HAP-1 (cell line): Measurements from ENCODE around the gene TK2.

ENCODE experiments used
- DNase-seq, 2 experiments: peaks; one replicate each; pipeline ENCODE4 v3.0.0-alpha.2; 2016 to 2020; ENCODE audit warnings: low spot score in 2 of 2
- H3K27me3 ChIP-seq: fragments of 250-450 bp; sonication (Bioruptor Pico); 2 replicates; pipeline ENCODE4 v1.5.1; 2020; ENCODE audit warnings: low read depth, mild to moderate bottlenecking, moderate library complexity
- H3K36me3 ChIP-seq: fragments of 250-450 bp; sonication (Bioruptor Pico); replicated peaks from 2 replicates; pipeline ENCODE4 v1.5.1; 2020; ENCODE audit warnings: mild to moderate bottlenecking
- H3K4me1 ChIP-seq: fragments of 250-450 bp; sonication (Bioruptor Pico); 2 replicates; pipeline ENCODE4 v1.5.1; 2020; ENCODE audit warnings: mild to moderate bottlenecking
- H3K4me3 ChIP-seq: fragments of 250-450 bp; sonication (Bioruptor Pico); 2 replicates; pipeline ENCODE4 v1.5.1; 2020; ENCODE audit warnings: mild to moderate bottlenecking, moderate library complexity
- H3K9me3 ChIP-seq: fragments of 250-450 bp; sonication (Bioruptor Pico); 2 replicates; pipeline ENCODE4 v1.5.1; 2020; ENCODE audit warnings: mild to moderate bottlenecking, moderate library complexity
- in situ Hi-C: fragments of 300-500 bp; cut with MboI; formaldehyde crosslinking; loops from 3 replicates; pipeline ENCODE4 v1.14.3; 2020; ENCODE audit warnings: low sequenced_read_pairs, inconsistent platforms, mixed read lengths

TK2 gene

DNA sequence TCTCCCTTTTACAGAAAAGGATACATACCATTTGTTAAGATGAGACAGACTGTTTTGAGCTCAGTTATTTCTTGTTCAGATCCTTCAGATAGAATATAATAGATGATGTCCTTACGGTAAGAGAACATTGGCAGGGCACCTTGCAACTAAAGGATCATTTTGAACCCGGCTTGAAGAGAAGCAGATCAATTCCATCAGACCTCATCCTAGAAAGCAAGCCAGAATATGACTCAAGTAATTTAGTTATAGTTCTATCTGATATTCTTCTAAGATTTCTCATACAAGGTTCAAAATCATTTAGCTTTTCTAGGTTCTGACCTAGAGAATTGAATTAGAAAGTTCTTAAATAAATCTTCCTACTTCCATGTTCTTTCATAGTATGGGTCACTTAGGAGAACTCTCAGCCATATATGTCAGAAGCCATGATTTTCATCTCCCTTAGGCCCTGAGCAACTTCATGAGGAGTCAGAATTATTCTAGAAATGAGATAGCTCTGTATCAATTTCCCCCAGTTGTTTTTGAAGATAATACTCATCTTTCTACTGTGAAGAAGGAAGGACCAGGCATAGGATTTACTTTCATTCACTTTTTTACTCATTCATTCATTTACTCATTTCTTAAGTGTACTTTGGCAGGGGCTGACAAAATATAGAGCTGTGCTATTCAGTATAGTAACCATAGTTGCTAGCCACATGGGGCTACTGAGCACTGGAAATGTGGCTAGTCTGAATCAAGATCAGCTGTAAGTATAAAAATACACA is 13.8 kb upstream of the TK2 start:
- Histone ChIP-seq H3K4me1 (no peaks in the 10 kb centered on the region), H3K4me3 (no peak overlapping the region), H3K36me3 (peaks cover 11% of the 10 kb centered on the region), H3K9me3 (no peaks in the 10 kb centered on the region), H3K27me3 (no peaks in the 10 kb centered on the region)
- DNase-seq: no peak
- in situ Hi-C loops: no loop called here

DNA sequence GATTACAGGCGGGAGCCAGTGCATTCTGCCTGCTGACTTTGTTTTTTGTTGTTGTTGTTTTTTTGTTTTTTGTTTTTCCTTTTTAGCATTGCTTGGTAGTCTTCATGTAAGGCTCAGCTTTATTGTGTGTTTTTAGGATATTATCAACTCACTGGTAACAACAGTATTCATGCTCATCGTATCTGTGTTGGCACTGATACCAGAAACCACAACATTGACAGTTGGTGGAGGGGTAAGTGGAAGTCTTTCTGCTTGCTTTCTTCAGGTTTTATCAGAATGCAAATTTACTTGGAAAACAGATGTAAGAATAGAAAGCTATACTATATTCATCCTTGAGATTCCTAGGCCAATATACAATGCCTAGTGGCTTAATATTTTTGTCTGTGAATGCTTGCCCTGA is 13.1 kb upstream of the TK2 start:
- in situ Hi-C loops: no loop called here
- Histone ChIP-seq H3K4me3 (no peak overlapping the region), H3K36me3 (peaks cover 12% of the 10 kb centered on the region), H3K9me3 (no peaks in the 10 kb centered on the region), H3K27me3 (no peaks in the 10 kb centered on the region), H3K4me1 (no peaks in the 10 kb centered on the region)
- no peak for DNase-seq

DNA sequence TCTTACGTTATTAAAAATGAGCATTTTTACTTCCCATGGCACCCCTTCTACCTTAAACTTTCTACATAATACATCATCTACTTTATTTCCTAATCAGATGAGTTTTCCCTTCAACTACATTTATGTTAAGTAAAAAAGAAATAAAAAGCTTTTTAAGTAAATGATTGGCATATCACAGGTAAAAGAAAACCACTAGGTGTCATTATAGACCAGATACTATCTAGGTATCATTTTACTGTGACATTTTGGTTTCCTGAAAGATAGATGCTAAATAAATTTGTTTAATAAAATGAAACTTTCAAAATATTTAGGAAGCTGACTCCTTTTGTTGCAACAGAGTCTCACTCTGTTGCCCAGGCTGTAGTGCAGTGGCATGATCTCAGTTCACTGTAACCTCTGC is 12.5 kb upstream of the TK2 start:
- in situ Hi-C loops: no loop called here
- H3K36me3 ChIP-seq: peaks cover 17% of the 10 kb centered on the region
- no peaks in the 10 kb centered on the region for H3K4me1 ChIP-seq
- H3K27me3 ChIP-seq: no peaks in the 10 kb centered on the region
- H3K9me3 ChIP-seq: no peaks in the 10 kb centered on the region
- no peak overlapping the region for H3K4me3 ChIP-seq
- no peak for DNase-seq

DNA sequence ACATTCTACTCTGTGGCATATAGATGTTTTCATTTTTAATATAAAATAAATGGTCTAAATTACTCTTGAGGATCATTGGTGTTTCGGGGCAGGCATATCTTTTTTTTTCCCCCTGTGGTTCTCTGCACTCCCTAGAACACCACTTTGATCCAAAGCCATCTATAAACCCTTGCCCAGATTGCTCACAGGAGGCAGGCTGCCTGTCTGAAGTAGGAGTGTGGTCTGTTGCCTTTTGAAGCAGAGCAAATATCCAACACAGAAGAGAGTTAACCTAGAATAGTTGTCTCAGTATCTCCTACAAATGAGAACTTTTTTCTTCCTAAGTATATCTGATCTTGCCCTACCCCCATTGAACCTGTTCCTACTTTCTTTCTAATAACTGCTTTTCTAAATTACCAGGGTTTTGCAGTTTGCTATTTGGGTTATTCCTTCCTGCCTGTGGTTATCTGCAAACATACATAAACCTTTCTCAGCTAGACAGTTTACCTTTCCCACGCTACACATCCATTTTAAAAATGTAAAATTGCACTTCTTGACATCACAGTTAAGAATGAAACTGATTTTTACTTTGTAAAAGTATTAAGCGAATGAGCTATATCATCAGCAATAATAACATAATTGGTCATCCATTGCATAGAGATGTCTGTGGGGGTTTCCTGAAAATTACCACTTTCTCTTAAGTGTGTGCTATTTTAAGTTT is 11.6 kb upstream of the TK2 start:
- no peaks in the 10 kb centered on the region for H3K27me3 ChIP-seq
- no peaks in the 10 kb centered on the region for H3K9me3 ChIP-seq
- H3K36me3 ChIP-seq: peaks cover 19% of the 10 kb centered on the region
- no peaks in the 10 kb centered on the region for H3K4me1 ChIP-seq
- DNase-seq: no peak
- in situ Hi-C loops: no loop called here
- H3K4me3 ChIP-seq: no peak overlapping the region

DNA sequence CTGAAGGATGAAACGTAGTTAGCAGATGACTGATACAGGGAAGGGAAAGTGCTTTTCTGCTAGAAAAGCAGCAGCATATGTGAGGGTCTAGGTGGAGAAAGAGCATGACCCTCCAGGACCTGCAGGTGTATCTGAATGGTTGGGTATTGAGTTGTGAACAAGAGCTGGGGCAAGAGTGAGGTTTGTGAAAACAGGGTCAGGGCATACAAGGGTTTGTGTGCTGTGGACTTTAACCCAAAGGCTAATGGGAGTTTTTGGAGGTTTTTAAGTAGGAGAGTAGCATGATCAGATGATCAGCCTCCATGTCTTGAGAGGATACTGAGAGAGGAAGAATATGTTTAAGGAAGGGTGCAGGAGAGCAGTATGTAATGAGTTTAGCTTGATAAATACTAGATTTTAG is 10.2 kb upstream of the TK2 start:
- no peak overlapping the region for H3K4me3 ChIP-seq
- no peaks in the 10 kb centered on the region for H3K9me3 ChIP-seq
- H3K4me1 ChIP-seq: no peaks in the 10 kb centered on the region
- in situ Hi-C loops: no loop called here
- DNase-seq: no peak
- peaks cover 16% of the 10 kb centered on the region for H3K36me3 ChIP-seq
- no peaks in the 10 kb centered on the region for H3K27me3 ChIP-seq

DNA sequence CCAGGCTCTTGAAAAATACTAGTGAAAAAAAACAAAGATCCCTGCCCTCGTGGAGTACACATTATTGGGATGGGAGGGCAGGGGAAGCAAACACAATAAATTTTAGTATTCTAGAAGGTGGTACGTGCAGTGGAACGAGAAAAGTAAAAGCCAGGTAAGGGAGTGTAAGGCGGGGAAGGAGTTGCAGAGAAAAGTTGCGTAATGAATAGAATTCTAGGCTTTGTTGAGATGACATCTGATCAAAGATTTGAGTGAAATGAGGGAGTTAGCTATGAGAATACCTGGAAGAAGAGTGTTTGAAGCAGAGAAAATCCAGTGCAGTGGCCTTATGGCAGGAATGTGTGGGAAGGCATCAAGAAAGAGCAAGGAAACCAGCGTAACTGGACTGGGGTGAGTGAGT is 4.6 kb upstream of the TK2 start:
- Histone ChIP-seq H3K4me3 (no peak overlapping the region), H3K27me3 (no peaks in the 10 kb centered on the region), H3K36me3 (peaks cover 7% of the 10 kb centered on the region), H3K4me1 (peaks cover 20% of the 10 kb centered on the region), H3K9me3 (no peaks in the 10 kb centered on the region)
- no peak for DNase-seq
- in situ Hi-C loops: no loop called here

DNA sequence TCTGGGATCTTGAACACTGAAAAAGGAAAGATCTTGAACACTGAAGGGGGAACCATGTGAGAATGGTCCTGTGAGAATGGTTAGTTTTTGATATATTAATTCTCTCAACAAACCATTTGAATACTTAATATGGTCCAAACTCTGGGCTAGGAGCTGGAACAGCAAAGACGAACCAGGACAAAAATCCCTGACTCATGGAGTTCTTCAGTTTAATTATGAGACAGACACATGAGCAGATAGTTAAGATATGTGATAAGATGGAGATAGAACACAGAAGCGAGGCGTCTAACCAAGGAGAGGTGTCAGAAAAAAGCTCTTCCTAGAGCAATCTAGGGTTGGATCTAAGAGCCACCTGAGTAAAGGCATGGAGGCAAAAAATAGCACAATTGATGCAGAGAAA is 4.1 kb upstream of the TK2 start:
- Histone ChIP-seq H3K27me3 (no peaks in the 10 kb centered on the region), H3K36me3 (peaks cover 7% of the 10 kb centered on the region), H3K4me3 (no peak overlapping the region), H3K4me1 (peaks cover 23% of the 10 kb centered on the region), H3K9me3 (no peaks in the 10 kb centered on the region)
- in situ Hi-C loops: no loop called here
- no peak for DNase-seq

DNA sequence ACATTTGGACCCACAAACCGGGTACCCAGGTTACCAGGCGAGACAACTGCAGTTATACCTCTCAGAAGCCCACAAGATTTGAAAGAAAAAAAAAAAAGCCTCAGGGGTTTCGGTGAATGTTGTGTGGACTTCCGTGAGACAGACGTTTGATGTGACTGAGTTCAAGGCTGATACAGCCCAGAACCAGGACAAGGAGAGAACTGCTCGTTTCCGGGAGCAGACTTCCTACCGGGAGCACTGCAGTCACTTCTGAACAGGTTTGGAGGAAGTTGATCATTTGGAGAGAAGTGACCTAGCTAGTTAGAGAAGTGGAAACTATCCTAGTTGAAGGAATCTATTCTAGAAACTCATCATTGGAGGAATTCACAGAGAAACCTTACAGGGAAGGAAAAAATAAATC is 3.3 kb upstream of the TK2 start:
- peaks cover 23% of the 10 kb centered on the region for H3K4me1 ChIP-seq
- H3K36me3 ChIP-seq: peaks cover 7% of the 10 kb centered on the region
- H3K4me3 ChIP-seq: no peak overlapping the region; the same call in 1 of the 2 replicates
- DNase-seq: no peak
- no peaks in the 10 kb centered on the region for H3K9me3 ChIP-seq
- in situ Hi-C loops: no loop called here
- no peaks in the 10 kb centered on the region for H3K27me3 ChIP-seq

DNA sequence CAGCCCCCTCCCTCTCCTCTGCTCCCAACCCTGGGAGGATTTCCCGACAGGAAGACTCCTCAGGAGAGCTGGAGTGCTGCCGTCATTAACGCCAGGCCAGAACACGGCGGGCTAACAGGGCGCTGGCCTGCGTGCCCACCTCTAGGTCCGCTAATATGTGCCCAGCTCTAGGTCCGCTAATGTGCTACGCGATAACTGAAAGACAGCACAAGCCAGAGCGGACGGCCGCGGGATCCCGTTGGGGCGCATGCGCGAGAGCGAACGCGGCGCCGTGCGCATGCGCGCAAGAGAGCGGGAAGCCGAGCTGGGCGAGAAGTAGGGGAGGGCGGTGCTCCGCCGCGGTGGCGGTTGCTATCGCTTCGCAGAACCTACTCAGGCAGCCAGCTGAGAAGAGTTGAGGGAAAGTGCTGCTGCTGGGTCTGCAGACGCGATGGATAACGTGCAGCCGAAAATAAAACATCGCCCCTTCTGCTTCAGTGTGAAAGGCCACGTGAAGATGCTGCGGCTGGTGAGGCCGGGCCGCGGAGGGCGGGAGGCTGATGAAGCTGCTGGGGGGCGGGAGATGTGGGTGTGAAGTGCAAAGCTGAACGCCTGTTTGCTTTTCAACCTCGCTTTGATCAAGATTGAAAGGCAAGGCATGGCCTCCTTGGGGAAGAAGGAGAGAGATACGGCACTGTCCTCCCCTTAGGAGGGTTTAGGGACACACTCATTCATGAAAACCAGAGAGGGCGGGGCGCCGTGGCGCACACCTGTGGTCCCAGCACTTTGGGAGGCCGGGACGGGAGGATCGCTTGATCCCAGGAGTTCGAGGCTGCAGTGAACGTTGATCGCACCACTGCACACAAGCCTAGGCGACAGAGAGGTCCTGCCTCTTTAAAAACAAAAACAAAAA is 2.6 kb upstream of the TK2 start, which contains the start of gene CKLF:
CKLF (plus strand) TSS at position 291 of the 892 bp plus-strand sequence; CDS start at position 431, 140 bp downstream.
- peaks cover 23% of the 10 kb centered on the region for H3K4me1 ChIP-seq
- H3K9me3 ChIP-seq: no peaks in the 10 kb centered on the region
- no peaks in the 10 kb centered on the region for H3K27me3 ChIP-seq
- peak within 1 kb of the TSS; percentile 37 for H3K4me3 ChIP-seq
- peaks cover 2% of the 10 kb centered on the region for H3K36me3 ChIP-seq
- DNase-seq: peak; percentile 81 to 89
- in situ Hi-C loops: no loop called here

DNA sequence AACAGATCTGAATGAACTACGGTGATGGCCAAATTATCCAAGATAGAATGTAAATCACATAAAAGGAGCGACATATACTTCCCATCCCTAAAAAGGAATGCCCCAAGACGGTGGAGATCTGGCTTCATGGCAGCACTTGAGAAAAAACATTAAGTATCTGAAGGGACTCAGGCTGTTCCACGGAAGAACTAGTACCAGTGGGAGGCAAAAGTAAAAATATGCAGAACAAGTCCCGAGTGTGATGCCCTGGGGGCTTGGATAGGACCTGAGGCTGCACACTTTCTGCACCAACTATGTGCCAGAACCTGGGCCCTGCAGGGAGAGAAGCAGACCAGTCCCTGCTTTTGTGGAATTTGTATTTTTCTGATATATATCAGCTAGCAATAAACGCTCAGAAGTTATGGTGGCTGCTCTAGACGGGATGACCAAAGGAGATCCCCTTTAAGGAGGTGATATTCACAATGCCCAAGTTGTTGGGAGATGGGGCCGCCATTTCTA is 1.9 kb upstream of the TK2 start:
- Histone ChIP-seq H3K36me3 (no peaks in the 10 kb centered on the region; the same call in 1 of the 2 replicates), H3K9me3 (no peaks in the 10 kb centered on the region), H3K27me3 (no peaks in the 10 kb centered on the region), H3K4me1 (peaks cover 23% of the 10 kb centered on the region), H3K4me3 (peak overlapping the region; percentile 37)
- DNase-seq: no peak
- in situ Hi-C loops: no loop called here

DNA sequence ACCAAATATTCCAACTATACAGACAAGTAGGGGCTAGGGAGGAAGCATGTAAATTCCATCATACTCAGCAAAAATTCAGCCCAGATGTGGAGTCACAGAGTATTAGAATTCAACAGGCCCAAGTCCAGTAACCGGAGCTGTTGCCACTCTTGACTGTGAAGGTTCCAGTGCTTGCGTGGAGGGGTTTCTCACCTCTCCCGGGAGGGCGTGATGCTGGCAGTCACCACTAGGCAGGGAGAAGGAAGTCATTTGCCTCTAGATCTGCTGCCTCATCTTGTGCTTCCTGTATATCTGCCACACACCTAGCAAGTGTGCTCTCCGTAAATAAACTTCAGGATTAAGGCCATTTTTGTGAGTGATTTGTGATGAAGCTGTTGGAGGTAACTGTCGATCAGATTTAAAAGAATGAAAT is 1.4 kb upstream of the TK2 start:
- H3K4me1 ChIP-seq: peaks cover 23% of the 10 kb centered on the region
- in situ Hi-C loops: no loop called here
- H3K4me3 ChIP-seq: no peak overlapping the region

DNA sequence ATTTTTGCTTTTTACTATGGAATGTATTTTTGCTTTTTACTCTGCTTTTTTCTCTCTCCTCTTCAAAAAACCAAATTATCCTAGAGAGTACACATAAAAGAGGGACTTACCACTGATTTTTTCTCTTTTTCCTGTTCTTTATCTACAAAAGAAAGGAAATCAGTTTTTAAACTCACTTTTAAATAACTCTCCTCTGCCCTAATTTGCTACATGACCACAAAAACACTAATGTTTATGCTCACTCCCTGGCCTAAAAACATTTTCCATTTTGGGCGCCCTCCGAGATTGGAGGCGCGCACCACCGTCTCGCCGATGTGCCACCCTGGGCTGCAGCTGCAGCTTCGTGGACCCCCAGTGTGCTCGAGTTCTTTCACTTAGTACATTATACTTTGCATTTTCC is 1.1 kb downstream of the TK2 start:
- DNase-seq: no peak
- no peaks in the 10 kb centered on the region for H3K27me3 ChIP-seq
- H3K4me3 ChIP-seq: no peak overlapping the region
- H3K4me1 ChIP-seq: peaks cover 23% of the 10 kb centered on the region
- in situ Hi-C loops: no loop called here
- no peaks in the 10 kb centered on the region; the same call in 1 of the 2 replicates for H3K36me3 ChIP-seq
- H3K9me3 ChIP-seq: no peaks in the 10 kb centered on the region

More for the DNA sequence above, 1.4 kb upstream of the TK2 start:
- Histone ChIP-seq H3K36me3 (no peaks in the 10 kb centered on the region; the same call in 1 of the 2 replicates), H3K27me3 (no peaks in the 10 kb centered on the region), H3K9me3 (no peaks in the 10 kb centered on the region)
- DNase-seq: peak; percentile 25 to 71

DNA sequence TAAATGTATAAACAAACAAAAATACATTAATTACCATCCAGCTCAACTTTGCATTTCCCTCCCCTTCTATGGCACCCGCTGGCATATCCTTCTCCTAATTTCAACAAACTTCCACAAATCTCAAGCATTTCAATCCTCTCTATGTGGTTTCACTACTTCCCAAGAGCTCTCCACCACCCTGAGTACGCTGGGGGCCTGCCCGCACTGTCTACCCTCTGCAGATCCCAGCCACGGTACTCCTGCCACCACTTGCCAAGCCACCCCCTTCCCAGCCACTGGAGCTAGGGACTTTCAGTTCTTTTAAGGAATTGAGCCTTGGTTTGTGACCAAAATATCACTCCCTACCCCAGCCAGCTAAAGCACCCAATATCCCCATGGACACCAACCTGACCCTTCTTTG is 1.9 kb downstream of the TK2 start:
- no peaks in the 10 kb centered on the region for H3K9me3 ChIP-seq
- peaks cover 23% of the 10 kb centered on the region for H3K4me1 ChIP-seq
- in situ Hi-C loops: no loop called here
- H3K36me3 ChIP-seq: no peaks in the 10 kb centered on the region
- no peak for DNase-seq
- H3K4me3 ChIP-seq: no peak overlapping the region
- H3K27me3 ChIP-seq: no peaks in the 10 kb centered on the region
